Stimulated activated naive CD8-positive, alpha-beta T cell treated with anti-CD3 and anti-CD28 coated beads, Interleukin-15, amount 100 ng/mL, for 72 hours (primary cell): ENCODE measurements around the gene YEATS2.

ENCODE experiments used
- ATAC-seq: fragments of 150-1000 bp; cut with Tn5 transposase; 2 replicates; pipeline ENCODE4 v1.10.0; 2021; ENCODE audit warnings: mild to moderate bottlenecking, moderate library complexity
- DNase-seq, 2 donors: peaks; one replicate each; pipeline ENCODE4 v3.0.0; 2021 to 2022
- H3K27ac Mint-ChIP-seq, 2 donors: one replicate each; pipeline ENCODE4 v1.8.0; 2022; ENCODE audit warnings: mild to moderate bottlenecking in 2 of 2, mixed read lengths in 2 of 2, moderate library complexity in 2 of 2
- H3K27me3 Mint-ChIP-seq: one replicate; pipeline ENCODE4 v1.8.0; 2022; ENCODE audit warnings: mixed read lengths
- H3K4me1 Mint-ChIP-seq: one replicate; pipeline ENCODE4 v1.8.0; 2022; ENCODE audit warnings: mild to moderate bottlenecking, mixed read lengths
- H3K4me3 Mint-ChIP-seq, 2 donors: one replicate each; pipeline ENCODE4 v1.8.0; 2022; ENCODE audit warnings: mild to moderate bottlenecking in 2 of 2, mixed read lengths in 2 of 2, moderate library complexity in 1 of 2
- H3K9me3 Mint-ChIP-seq, 2 donors: one replicate each; pipeline ENCODE4 v1.8.0; 2022; ENCODE audit warnings: mixed read lengths in 2 of 2

The YEATS2 gene

GRCh38 chr3:183854318-183855035 lies 156.9 kb downstream of the YEATS2 start:
- no peak for DNase-seq
- Mint-ChIP-seq H3K4me3 (no peak overlapping the region), H3K27me3 (no peaks in the 10 kb centered on the region), H3K9me3 (no peaks in the 10 kb centered on the region), H3K27ac (peak overlapping the region in 1 of 2 donors; percentile 35), H3K4me1 (peaks cover 15% of the 10 kb centered on the region)
- ATAC-seq, result no peak

- Mint-ChIP-seq H3K4me1 (peaks cover 9% of the 10 kb centered on the region), H3K27ac (no peak overlapping the region), H3K4me3 (no peak overlapping the region), H3K9me3 (no peaks in the 10 kb centered on the region), H3K27me3 (no peaks in the 10 kb centered on the region)
- DNase-seq (no peak), ATAC-seq (no peak)
Observed at GRCh38 chr3:183857863-183858262, 160.3 kb downstream of the YEATS2 start.
